ENCODE results near the gene MR1.
A peak's percentile ranks its signal among the peaks of the same experiment; 100 is the strongest.

DNA sequence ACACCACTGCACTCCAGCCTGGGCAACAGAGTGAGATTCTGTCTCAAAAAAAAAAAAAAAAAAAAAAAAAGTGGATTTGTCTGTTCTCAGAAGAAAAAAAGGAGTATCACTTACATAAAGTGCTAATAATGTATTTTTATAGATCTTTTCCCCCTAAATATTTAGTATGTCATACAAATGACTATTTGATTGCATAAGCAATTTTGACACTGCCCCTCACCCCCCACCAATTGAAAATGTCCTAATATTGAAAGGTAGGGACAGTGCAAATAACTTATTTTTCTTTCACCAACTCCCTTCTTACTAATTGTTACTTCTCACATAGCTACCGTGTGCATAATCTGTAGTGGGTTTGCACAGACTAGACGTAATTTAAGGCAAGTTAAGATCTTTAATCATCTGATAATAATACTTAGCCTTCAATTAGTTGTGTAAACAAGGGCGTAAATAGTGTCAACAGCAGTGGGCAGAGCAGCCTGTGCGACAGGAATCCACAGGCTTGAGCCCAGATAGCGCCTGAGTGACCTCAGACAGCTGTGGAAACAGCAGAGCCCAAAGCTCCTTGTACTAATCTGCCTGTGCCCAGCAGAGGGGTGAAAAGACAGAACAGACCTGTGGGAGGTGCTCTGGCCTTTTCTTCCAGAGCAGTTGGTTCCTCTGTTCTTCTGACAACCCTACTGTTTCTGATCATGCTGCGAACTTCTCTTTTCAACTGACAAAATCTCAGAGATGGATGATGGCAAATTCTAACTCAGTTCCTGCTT is 50.2 kb downstream of the MR1 start:
- TF ChIP-seq, protein P1, sequence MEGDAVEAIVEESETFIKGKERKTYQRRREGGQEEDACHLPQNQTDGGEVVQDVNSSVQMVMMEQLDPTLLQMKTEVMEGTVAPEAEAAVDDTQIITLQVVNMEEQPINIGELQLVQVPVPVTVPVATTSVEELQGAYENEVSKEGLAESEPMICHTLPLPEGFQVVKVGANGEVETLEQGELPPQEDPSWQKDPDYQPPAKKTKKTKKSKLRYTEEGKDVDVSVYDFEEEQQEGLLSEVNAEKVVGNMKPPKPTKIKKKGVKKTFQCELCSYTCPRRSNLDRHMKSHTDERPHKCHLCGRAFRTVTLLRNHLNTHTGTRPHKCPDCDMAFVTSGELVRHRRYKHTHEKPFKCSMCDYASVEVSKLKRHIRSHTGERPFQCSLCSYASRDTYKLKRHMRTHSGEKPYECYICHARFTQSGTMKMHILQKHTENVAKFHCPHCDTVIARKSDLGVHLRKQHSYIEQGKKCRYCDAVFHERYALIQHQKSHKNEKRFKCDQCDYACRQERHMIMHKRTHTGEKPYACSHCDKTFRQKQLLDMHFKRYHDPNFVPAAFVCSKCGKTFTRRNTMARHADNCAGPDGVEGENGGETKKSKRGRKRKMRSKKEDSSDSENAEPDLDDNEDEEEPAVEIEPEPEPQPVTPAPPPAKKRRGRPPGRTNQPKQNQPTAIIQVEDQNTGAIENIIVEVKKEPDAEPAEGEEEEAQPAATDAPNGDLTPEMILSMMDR (IDR thresholded peaks at IDR 0.05 in 4 of 5, conservative IDR thresholded peaks at IDR 0.05 in 1 of 5), result peak; percentile 62 to 71 (median 65)
- TF ChIP-seq POLR2A (IDR thresholded peaks at IDR 0.05), result no peak

All from gastrocnemius medialis (tissue), 4 donors.